ENCODE results near the gene CCDC12.

The CCDC12 gene

GRCh38 chr3:46942076-46942475 lies 34.5 kb downstream of the CCDC12 start:
- Histone ChIP-seq H3K4me3 (no peak overlapping the region), H3K36me3 (peaks cover 6 to 40% (median 24%) of the 10 kb centered on the region in 3 donors), H3K9me3 (no peaks in the 10 kb centered on the region), H3K27me3 (no peaks in the 10 kb centered on the region), H3K4me1 (peaks cover 0 to 40% (median 20%) of the 10 kb centered on the region in 4 donors), H3K27ac (no peak overlapping the region)
- peak in 1 of 2 donors; percentile 29 for DNase-seq
- intact Hi-C loops (cut with DNase I; ENCODE audit: low total_unique reads), result no loop called here
- TF ChIP-seq, protein P1, sequence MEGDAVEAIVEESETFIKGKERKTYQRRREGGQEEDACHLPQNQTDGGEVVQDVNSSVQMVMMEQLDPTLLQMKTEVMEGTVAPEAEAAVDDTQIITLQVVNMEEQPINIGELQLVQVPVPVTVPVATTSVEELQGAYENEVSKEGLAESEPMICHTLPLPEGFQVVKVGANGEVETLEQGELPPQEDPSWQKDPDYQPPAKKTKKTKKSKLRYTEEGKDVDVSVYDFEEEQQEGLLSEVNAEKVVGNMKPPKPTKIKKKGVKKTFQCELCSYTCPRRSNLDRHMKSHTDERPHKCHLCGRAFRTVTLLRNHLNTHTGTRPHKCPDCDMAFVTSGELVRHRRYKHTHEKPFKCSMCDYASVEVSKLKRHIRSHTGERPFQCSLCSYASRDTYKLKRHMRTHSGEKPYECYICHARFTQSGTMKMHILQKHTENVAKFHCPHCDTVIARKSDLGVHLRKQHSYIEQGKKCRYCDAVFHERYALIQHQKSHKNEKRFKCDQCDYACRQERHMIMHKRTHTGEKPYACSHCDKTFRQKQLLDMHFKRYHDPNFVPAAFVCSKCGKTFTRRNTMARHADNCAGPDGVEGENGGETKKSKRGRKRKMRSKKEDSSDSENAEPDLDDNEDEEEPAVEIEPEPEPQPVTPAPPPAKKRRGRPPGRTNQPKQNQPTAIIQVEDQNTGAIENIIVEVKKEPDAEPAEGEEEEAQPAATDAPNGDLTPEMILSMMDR (IDR thresholded peaks at IDR 0.05), result no peak

DNA sequence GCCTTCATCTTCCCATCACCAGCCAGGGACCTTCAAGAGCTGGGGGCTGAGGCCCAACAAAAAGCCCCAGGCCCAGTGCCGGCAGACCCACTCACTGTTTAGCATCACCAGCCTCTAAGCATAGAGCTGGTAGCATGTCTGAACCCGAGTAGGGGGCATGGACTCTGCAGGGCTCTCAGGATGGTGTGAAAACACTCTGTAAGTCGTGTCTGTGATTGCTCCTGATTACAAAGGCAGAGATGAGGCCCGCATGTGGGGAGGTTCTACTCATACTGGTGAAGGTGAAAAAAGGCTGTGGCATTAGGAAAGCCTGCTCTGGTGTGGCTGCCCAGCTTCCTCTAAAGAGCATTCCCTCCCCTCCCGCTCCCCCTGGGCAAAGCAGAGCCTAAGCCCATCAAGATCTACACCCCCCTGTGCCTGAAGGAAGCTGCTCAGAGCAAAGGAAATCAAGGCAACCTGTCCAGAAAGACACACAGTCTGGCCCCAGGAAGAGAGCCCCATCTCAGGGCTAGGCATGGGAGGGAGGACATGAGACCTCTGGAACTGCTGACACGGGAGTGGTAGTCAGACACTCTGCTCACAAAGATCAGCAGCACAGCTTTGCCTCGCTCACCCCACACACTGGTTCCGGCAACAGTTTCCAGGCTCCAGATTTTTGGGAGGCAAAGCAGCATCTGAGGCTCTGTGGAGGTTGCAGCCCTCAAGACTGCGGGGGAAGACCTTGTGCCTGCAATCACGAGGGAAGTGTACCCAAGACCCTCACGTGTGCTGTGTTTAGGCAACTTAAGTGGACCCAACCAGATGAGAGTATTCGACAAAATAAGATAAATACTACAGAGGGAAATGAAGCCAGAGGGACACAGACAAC lies 36.7 kb downstream of the CCDC12 start:
- Histone ChIP-seq H3K36me3 (peaks cover 6 to 46% (median 24%) of the 10 kb centered on the region in 3 donors), H3K9me3 (no peaks in the 10 kb centered on the region), H3K4me1 (peaks cover 0 to 47% (median 34%) of the 10 kb centered on the region in 4 donors), H3K27ac (peak overlapping the region in 1 of 2 donors; percentile 10), H3K4me3 (no peak overlapping the region), H3K27me3 (no peaks in the 10 kb centered on the region)
- DNase-seq, result no peak
- intact Hi-C loops (cut with DNase I; ENCODE audit: low total_unique reads), result no loop called here
- TF ChIP-seq, protein P1 (IDR thresholded peaks at IDR 0.05), result no peak

GRCh38 chr3:46938118-46938517 lies 38.4 kb downstream of the CCDC12 start:
- Histone ChIP-seq H3K9me3 (no peaks in the 10 kb centered on the region), H3K27me3 (no peaks in the 10 kb centered on the region), H3K4me1 (peaks cover 6 to 46% (median 41%) of the 10 kb centered on the region in 4 donors), H3K36me3 (peaks cover 6 to 46% (median 24%) of the 10 kb centered on the region in 3 donors), H3K27ac (peak overlapping the region in 1 of 2 donors; percentile 80), H3K4me3 (no peak overlapping the region)
- DNase-seq, result no peak
- intact Hi-C loops (cut with DNase I; ENCODE audit: low total_unique reads), result no loop called here
- TF ChIP-seq, protein P1 (IDR thresholded peaks at IDR 0.05), result no peak

DNA sequence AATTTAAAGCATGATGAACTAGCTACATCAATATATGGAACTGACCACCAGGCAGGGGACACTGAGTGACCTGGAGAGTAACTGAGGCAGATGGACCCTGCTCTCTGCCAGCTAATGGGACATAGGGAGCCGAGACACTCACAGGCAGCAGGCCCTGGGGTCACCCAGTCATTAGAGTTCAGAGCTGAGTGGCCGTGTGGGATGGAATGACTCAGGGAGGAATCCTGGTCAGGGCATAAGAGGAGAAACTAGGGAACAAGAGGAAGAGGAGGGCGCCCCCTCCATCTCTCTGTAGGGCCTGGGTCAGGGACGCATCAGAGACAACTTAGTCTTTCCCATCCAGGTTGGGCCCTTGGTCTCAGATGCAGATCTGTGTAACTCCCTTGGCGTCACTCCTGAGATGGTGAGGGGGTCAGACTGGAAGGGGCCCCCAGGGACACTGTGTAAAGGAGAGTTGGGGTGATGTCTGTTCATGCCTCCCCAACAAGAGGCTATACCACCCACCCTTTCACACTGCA lies 39.8 kb downstream of the CCDC12 start:
- H3K4me1 ChIP-seq, result peaks cover 6 to 56% (median 52%) of the 10 kb centered on the region in 4 donors
- intact Hi-C loops (cut with DNase I; ENCODE audit: low total_unique reads), result loop anchor here (2.0 kb wide), 1 partner anchor 40 kb away; the partner anchor contains the start of gene CCDC12
- H3K36me3 ChIP-seq, result peaks cover 6 to 46% (median 24%) of the 10 kb centered on the region in 3 donors
- no peak overlapping the region for H3K4me3 ChIP-seq
- peak overlapping the region; percentile 80 to 85 for H3K27ac ChIP-seq
- peak; percentile 17 to 66 for DNase-seq
- H3K27me3 ChIP-seq, result no peaks in the 10 kb centered on the region
- no peaks in the 10 kb centered on the region for H3K9me3 ChIP-seq
- TF ChIP-seq, protein P1 (IDR thresholded peaks at IDR 0.05), result no peak

- no peaks in the 10 kb centered on the region for H3K27me3 ChIP-seq
- H3K9me3 ChIP-seq, result no peaks in the 10 kb centered on the region
- H3K27ac ChIP-seq, result peak overlapping the region; percentile 80 to 85
- H3K4me1 ChIP-seq, result peaks cover 6 to 64% (median 59%) of the 10 kb centered on the region in 4 donors
- peaks cover 6 to 46% (median 24%) of the 10 kb centered on the region in 3 donors for H3K36me3 ChIP-seq
- intact Hi-C loops (cut with DNase I; ENCODE audit: low total_unique reads), result loop anchor here (2.0 kb wide), 1 partner anchor 41 kb away; the partner anchor contains the start of gene CCDC12
- TF ChIP-seq, protein P1 (IDR thresholded peaks at IDR 0.05), result no peak
- DNase-seq, result peak; percentile 15 to 42
- no peak overlapping the region for H3K4me3 ChIP-seq
These were observed 40.5 kb downstream of the CCDC12 start for GRCh38 chr3:46935989-46936558.

Data from tibial artery (tissue), 4 donors.